SK-N-SH (cell line): ENCODE results near the gene TMA7. TPM values are rescaled to one million over a fixed set of nuclear protein-coding genes. Genes with fewer than 3 reads are reported as not detected.

Experiments
- CTCF ChIA-PET: fragments of 300-600, 350-600 bp; formaldehyde crosslinking; extraction: SDS; loops from one replicate; lab custom pipeline; 2021; lab: Yijun Ruan, JAX
- POLR2A ChIA-PET: fragments of 350-600 bp; sonication (Branson Sonifier 250); formaldehyde crosslinking; extraction: SDS; loops from one replicate; lab custom pipeline; 2020; ENCODE audit warnings: antibody characterized with exemption, inconsistent platforms; lab: Yijun Ruan, JAX
- DNase-seq: peaks from one replicate; pipeline ENCODE4 v3.0.0; 2012
- H2AFZ ChIP-seq: fragments of 200-600 bp; sonication (generic); 2 replicates; pipeline ENCODE4 v1.8.1; 2016; ENCODE audit warnings: antibody characterized with exemption, mild to moderate bottlenecking, low read depth
- H3F3A ChIP-seq: fragments of 200-600 bp; sonication (generic); replicated peaks from 2 replicates; pipeline ENCODE3; 2016; ENCODE audit warnings: antibody characterized with exemption, mild to moderate bottlenecking; ENCODE audit not compliant: insufficient read depth
- H3K27ac ChIP-seq, 2 experiments: fragments of 200-500 bp in 1 of 2; fragments of 200-600 bp in 1 of 2; sonication (Bioruptor generic) in 1 of 2; sonication (generic), shearing (Covaris generic) in 1 of 2; 2 replicates each; pipeline versions ENCODE4 v1.5.1 to v1.6.1; 2014 to 2016; ENCODE audit warnings: low read depth in 2 of 2, inconsistent platforms in 1 of 2, low read length in 1 of 2, mild to moderate bottlenecking in 1 of 2, mixed read lengths in 1 of 2
- H3K27me3 ChIP-seq: fragments of 200-600 bp; sonication (generic), shearing (Covaris generic); 2 replicates; pipeline ENCODE4 v1.6.1; 2016; ENCODE audit warnings: mixed run types; ENCODE audit not compliant: insufficient read depth
- H3K36me3 ChIP-seq, 2 experiments: fragments of 200-500 bp in 1 of 2; fragments of 200-600 bp in 1 of 2; sonication (Bioruptor generic) in 1 of 2; sonication (generic) in 1 of 2; replicated peaks in 1 of 2; 2 replicates each; pipeline versions ENCODE3 to v1.5.1; 2014 to 2016; ENCODE audit warnings: low read length in 1 of 2, mild to moderate bottlenecking in 1 of 2; ENCODE audit not compliant: insufficient read depth in 2 of 2, control insufficient read depth in 1 of 2
- H3K4me1 ChIP-seq, 2 experiments: fragments of 200-500 bp in 1 of 2; fragments of 200-600 bp in 1 of 2; sonication (Bioruptor generic) in 1 of 2; sonication (generic), shearing (Covaris generic) in 1 of 2; 2 replicates each; pipeline versions ENCODE4 v1.5.1 to v1.6.1; 2014 to 2016; ENCODE audit warnings: low read depth in 1 of 2, low read length in 1 of 2, mixed run types in 1 of 2; ENCODE audit not compliant: insufficient read depth in 2 of 2, control insufficient read depth in 1 of 2
- H3K4me2 ChIP-seq: fragments of 200-600 bp; sonication (generic), shearing (Covaris generic); 2 replicates; pipeline ENCODE4 v1.6.1; 2017; ENCODE audit warnings: mixed run types
- H3K4me3 ChIP-seq, 2 experiments: fragments of 200-500 bp in 1 of 2; fragments of 200-600 bp in 1 of 2; sonication (Bioruptor generic) in 1 of 2; sonication (generic), shearing (Covaris generic) in 1 of 2; 2 replicates each; pipeline versions ENCODE4 v1.5.1 to v1.8.1; 2014 to 2016; ENCODE audit warnings: low read depth in 2 of 2, inconsistent platforms in 1 of 2, low read length in 1 of 2, mild to moderate bottlenecking in 1 of 2, mixed read lengths in 1 of 2, moderate library complexity in 1 of 2
- H3K79me2 ChIP-seq: fragments of 200-600 bp; sonication (generic); 2 replicates; pipeline ENCODE4 v1.8.1; 2017; ENCODE audit warnings: mild to moderate bottlenecking; ENCODE audit not compliant: insufficient read depth
- H3K9ac ChIP-seq: fragments of 200-600 bp; sonication (generic); 2 replicates; pipeline ENCODE4 v1.6.1; 2017; ENCODE audit warnings: mixed run types
- H3K9me2 ChIP-seq: fragments of 200-600 bp; sonication (generic); 2 replicates; pipeline ENCODE4 v1.6.1; 2017; ENCODE audit warnings: mixed run types
- H3K9me3 ChIP-seq: fragments of 200-600 bp; sonication (generic); 2 replicates; pipeline ENCODE4 v1.6.1; 2017; ENCODE audit warnings: mixed run types, mild to moderate bottlenecking, moderate library complexity
- H4K20me1 ChIP-seq: fragments of 200-600 bp; sonication (generic); 2 replicates; pipeline ENCODE4 v1.6.1; 2017; ENCODE audit warnings: mild to moderate bottlenecking, mixed run types; ENCODE audit not compliant: insufficient read depth
- CHD2 ChIP-seq: fragments of 150-350 bp; IDR thresholded peaks from 2 replicates; pipeline ENCODE4 v1.6.1; 2018; ENCODE audit warnings: low read length; ENCODE audit not compliant: partially characterized antibody
- CTCF ChIP-seq: fragments of 200-600 bp; sonication (generic); IDR thresholded peaks from 2 replicates; pipeline ENCODE4 v1.6.1; 2017; ENCODE audit warnings: antibody characterized with exemption, mild to moderate bottlenecking, moderate library complexity
- ELF1 ChIP-seq: IDR thresholded peaks from 2 replicates; pipeline ENCODE4 v1.4.0; 2012
- EP300 ChIP-seq, 2 experiments: IDR thresholded peaks; 2 replicates each; pipeline versions ENCODE4 v1.4.0 to v1.6.1; 2012; ENCODE audit warnings: borderline replicate concordance in 1 of 2, low read depth in 1 of 2, low read length in 1 of 2
- EZH2phosphoT487 ChIP-seq: fragments of 200-600 bp; sonication (generic); IDR thresholded peaks from 2 replicates; pipeline ENCODE4 v1.6.1; 2017; ENCODE audit warnings: low read depth, mixed run types, mild to moderate bottlenecking, antibody characterized with exemption, moderate library complexity, borderline replicate concordance
- FOSL2 ChIP-seq: IDR thresholded peaks from 2 replicates; pipeline ENCODE4 v1.4.0; 2012; ENCODE audit warnings: low read depth, mild to moderate bottlenecking, moderate library complexity, borderline replicate concordance
- FOXJ3 ChIP-seq: sonication (generic); formaldehyde crosslinking; IDR thresholded peaks from 2 replicates; pipeline ENCODE4 v1.5.1; 2020; ENCODE audit warnings: mild to moderate bottlenecking, missing genetic modification reagents
- FOXM1 ChIP-seq: IDR thresholded peaks from 2 replicates; pipeline ENCODE4 v1.4.0; 2012; ENCODE audit warnings: low read depth, mild to moderate bottlenecking
- GABPA ChIP-seq: IDR thresholded peaks from 2 replicates; pipeline ENCODE4 v1.4.0; 2012; ENCODE audit warnings: low read depth, mild to moderate bottlenecking
- GATA2 ChIP-seq: sonication (generic); formaldehyde crosslinking; IDR thresholded peaks from 2 replicates; pipeline ENCODE4 v1.5.0; 2020; ENCODE audit warnings: mild to moderate bottlenecking, missing genetic modification reagents
- IRF3 ChIP-seq: fragments of 150-350 bp; IDR thresholded peaks from 2 replicates; pipeline ENCODE4 v1.6.1; 2016; ENCODE audit warnings: mild to moderate bottlenecking, low read depth, low read length
- MAX ChIP-seq: IDR thresholded peaks from 2 replicates; pipeline ENCODE4 v1.4.0; 2012; ENCODE audit warnings: low read depth
- MEF2A ChIP-seq: IDR thresholded peaks from 2 replicates; pipeline ENCODE4 v1.4.0; 2012; ENCODE audit warnings: low read depth, borderline replicate concordance
- MXI1 ChIP-seq: IDR thresholded peaks from 2 replicates; pipeline ENCODE4 v1.6.1; 2012; ENCODE audit warnings: mild to moderate bottlenecking, low read depth, low read length, improper control_type of control experiment
- NFIC ChIP-seq: IDR thresholded peaks from 2 replicates; pipeline ENCODE4 v1.4.0; 2012; ENCODE audit warnings: borderline replicate concordance
- PBX3 ChIP-seq: IDR thresholded peaks from 2 replicates; pipeline ENCODE4; 2012
- POLR2AphosphoS5 ChIP-seq: IDR thresholded peaks from 2 replicates; pipeline ENCODE4 v1.6.1; 2012; ENCODE audit warnings: low read depth, low read length
- RAD21 ChIP-seq: IDR thresholded peaks from 2 replicates; pipeline ENCODE4 v1.6.1; 2012; ENCODE audit warnings: mild to moderate bottlenecking, low read length
- RCOR1 ChIP-seq: fragments of 150-350 bp; IDR thresholded peaks from 2 replicates; pipeline ENCODE4 v1.6.1; 2017; ENCODE audit warnings: antibody characterized with exemption, low read length
- REST ChIP-seq: IDR thresholded peaks from 2 replicates; pipeline ENCODE4 v1.6.1; 2012; ENCODE audit warnings: mild to moderate bottlenecking, low read depth, low read length, moderate library complexity
- RFX5 ChIP-seq: IDR thresholded peaks from 2 replicates; pipeline ENCODE4 v1.6.1; 2012; ENCODE audit warnings: mild to moderate bottlenecking, improper control_type of control experiment, low read length
- RXRA ChIP-seq: IDR thresholded peaks from 2 replicates; pipeline ENCODE4 v1.4.0; 2012; ENCODE audit warnings: low read depth, mild to moderate bottlenecking, borderline replicate concordance
- SIN3A ChIP-seq: IDR thresholded peaks from 2 replicates; pipeline ENCODE4 v1.6.1; 2012; ENCODE audit warnings: low read depth, mild to moderate bottlenecking, low read length, moderate library complexity, borderline replicate concordance
- TAF1 ChIP-seq: IDR thresholded peaks from 2 replicates; pipeline ENCODE4 v1.6.1; 2012; ENCODE audit warnings: low read depth, mild to moderate bottlenecking, low read length, moderate library complexity, borderline replicate concordance
- YY1 ChIP-seq: IDR thresholded peaks from 2 replicates; pipeline ENCODE4 v1.4.0; 2012; ENCODE audit warnings: low read depth, mild to moderate bottlenecking
- WGBS: methylation state at CpG from one replicate; pipeline ENCODE4 v1.1.6; 2017; ENCODE audit warnings: low lambda C conversion rate; 5-methylcytosine and 5-hydroxymethylcytosine counted together
- polyA plus RNA-seq, 3 experiments: library from polyadenylated mRNA; depleted of rRNA; stranded (reverse); fragments of >200 nt; gene quantifications; 2 replicates each; pipeline ENCODE4 v1.2.3, GENCODE V29; 2012

TMA7 gene
- 393 and 438 TPM in 2 replicates for polyA plus RNA-seq (2012; rRNA removed)
- polyA plus RNA-seq (2012; cell fraction: cytosol; rRNA removed), result 655 and 1,170 TPM in 2 replicates
- 91.0 and 95.9 TPM in 2 replicates for polyA plus RNA-seq (2012; cell fraction: nucleus; rRNA removed)

- peaks cover 50% of the 10 kb centered on the region for H3K79me2 ChIP-seq
- H3K4me3 ChIP-seq, result peak within 1 kb of the TSS; percentile 79 to 86
- no peaks in the 10 kb centered on the region for H3K27me3 ChIP-seq
- peak within 1 kb of the TSS; percentile 85 for H3K4me2 ChIP-seq
- peak within 1 kb of the TSS; percentile 86 for H3K9ac ChIP-seq
- no peaks in the 10 kb centered on the region for H3K9me3 ChIP-seq
- no peaks in the 10 kb centered on the region for H3K9me2 ChIP-seq
- POLR2A ChIA-PET, result interaction anchor here (0.6 to 1.6 kb wide), 14 partner anchors 9 to 252 kb away, joined by 3 to 11 read pairs (median 4); partner anchors contain the start of genes CDC25A, PFKFB4 and ZNF589
- peaks cover 27% of the 10 kb centered on the region for H3F3A ChIP-seq
- H3K4me1 ChIP-seq, result peaks cover 8 to 20% of the 10 kb centered on the region in 2 experiments
- WGBS, result 1% methylated on average over 19 of the region's 54 CpGs
- DNase-seq, result peak; percentile 98
- H2AFZ ChIP-seq, result peak within 1 kb of the TSS; percentile 64
- H3K36me3 ChIP-seq, result peaks cover 21 to 27% of the 10 kb centered on the region in 2 experiments
- H3K27ac ChIP-seq, result peak within 1 kb of the TSS; percentile 64 to 86
- H4K20me1 ChIP-seq, result peaks cover 14% of the 10 kb centered on the region
- CTCF ChIA-PET, result interaction anchor here (1.2 to 3.4 kb wide), 10 partner anchors 11 to 245 kb away, joined by 3 to 18 read pairs (median 8); partner anchors contain the start of gene PLXNB1
- TF ChIP-seq TAF1 (peak; percentile 58), MAX (peak; percentile 95), CTCF (no peak), FOSL2 (no peak), FOXJ3 (CRISPR knock-in tag) (no peak), NFIC (no peak), RFX5 (0 out of 2 replicates have a peak, but pooled peaks have one; percentile 36), REST (no peak), YY1 (peak; percentile 92), RXRA (no peak), MXI1 (peak; percentile 92), ELF1 (peak; percentile 96), EP300 (IDR thresholded peaks at IDR 0.05; ENCODE audit: borderline replicate concordance in 1 of 2, low read depth in 1 of 2, low read length in 1 of 2) (0 out of 4 replicates have a peak, but pooled peaks of 1 of the 2 experiments have one; percentile 20), FOXM1 (no peak), PBX3 (peak; percentile 74), RCOR1 (no peak), RAD21 (no peak), IRF3 (peak; percentile 32; the same call in 1 of the 2 replicates), GABPA (peak; percentile 99), MEF2A (no peak), CHD2 (peak; percentile 95), SIN3A (0 out of 2 replicates have a peak, but pooled peaks have one; percentile 19), POLR2AphosphoS5 (peak; percentile 81), GATA2 (CRISPR knock-in tag) (no peak), EZH2phosphoT487 (no peak)
Measured at GRCh38 chr3:48439820-48440589, at the start of gene TMA7, which contains the start of gene CCDC51. Gene TMA7 (plus strand): TSS chr3:48440257. CDS start chr3:48440297, 40 bp downstream. Gene CCDC51 (minus strand): TSS chr3:48440119. CDS start chr3:48435128, 4,991 bp downstream.
